Panc1 (cell line): ENCODE measurements around the gene DUOX1. TPM values are rescaled to one million over a fixed set of nuclear protein-coding genes. Genes with fewer than 3 reads are reported as not detected.

Experiments used
- ATAC-seq: fragments of 200-7000 bp; cut with Tn5 transposase; 2 replicates; pipeline ENCODE4 v1.9.1; 2020; ENCODE audit warnings: mild to moderate bottlenecking, moderate library complexity
- BruUV-seq: library from RNA; stranded (reverse); fragments of 400-500 nt; replicated peaks from 2 replicates; lab custom pipeline; 2021; lab: Mats Ljungman, UMichigan
- CTCF ChIA-PET: fragments of 300-600 bp; sonication (Branson Sonifier 250); formaldehyde crosslinking; loops from one replicate; lab custom pipeline; 2022; ENCODE audit warnings: antibody characterized with exemption; lab: Charles Lee
- POLR2A ChIA-PET: fragments of 300-600 bp; sonication (Branson Sonifier 250); formaldehyde crosslinking; loops from one replicate; lab custom pipeline; 2022; ENCODE audit warnings: antibody characterized with exemption; lab: Charles Lee
- DNase-seq: peaks from one replicate; pipeline ENCODE4 v3.0.0-alpha.2; 2010; ENCODE audit warnings: low read depth, low spot score
- H3K27ac ChIP-seq: 2 replicates; pipeline ENCODE4 v1.5.1; 2011; ENCODE audit warnings: mild to moderate bottlenecking, low read length, inconsistent platforms
- H3K27me3 ChIP-seq: fragments of 200-500 bp; sonication (Bioruptor generic); 2 replicates; pipeline ENCODE4 v1.6.0; 2014; ENCODE audit warnings: low read length, inconsistent platforms; ENCODE audit not compliant: control insufficient read depth, insufficient read depth
- H3K36me3 ChIP-seq: fragments of 200-500 bp; sonication (Bioruptor generic); 2 replicates; pipeline ENCODE4 v1.5.1; 2014; ENCODE audit warnings: inconsistent platforms, mild to moderate bottlenecking, low read length, moderate library complexity; ENCODE audit not compliant: control insufficient read depth, insufficient read depth
- H3K4me1 ChIP-seq: 2 replicates; pipeline ENCODE4 v1.5.1; 2011; ENCODE audit warnings: inconsistent platforms, mild to moderate bottlenecking, low read length, moderate library complexity; ENCODE audit not compliant: control insufficient read depth, insufficient read depth
- H3K4me3 ChIP-seq, 2 experiments: 2 replicates each; pipeline ENCODE4 v1.5.1; 2011 to 2012; ENCODE audit warnings: low read depth in 2 of 2, low read length in 2 of 2, mild to moderate bottlenecking in 2 of 2, inconsistent platforms in 1 of 2, moderate library complexity in 1 of 2
- H3K9me3 ChIP-seq: fragments of 200-500 bp; sonication (Bioruptor generic); 2 replicates; pipeline ENCODE4 v1.5.1; 2014; ENCODE audit warnings: low read depth, mild to moderate bottlenecking, inconsistent platforms, low read length, moderate library complexity; ENCODE audit not compliant: control insufficient read depth, insufficient read depth
- CTCF ChIP-seq: fragments of 450-650 bp; IDR thresholded peaks from 2 replicates; pipeline ENCODE4 v1.5.1; 2017; ENCODE audit warnings: mild to moderate bottlenecking
- POLR2AphosphoS5 ChIP-seq: IDR thresholded peaks from 2 replicates; pipeline ENCODE4 v1.6.1; 2012; ENCODE audit warnings: mild to moderate bottlenecking, low read depth, low read length, moderate library complexity
- REST ChIP-seq, 2 experiments: IDR thresholded peaks; 2 replicates each; pipeline ENCODE4 v1.6.1; 2011 to 2012; ENCODE audit warnings: low read depth in 2 of 2, control low read depth in 1 of 2, low read length in 1 of 2, mild to moderate bottlenecking in 1 of 2, moderate library complexity in 1 of 2; ENCODE audit not compliant: insufficient read depth in 1 of 2
- SIN3A ChIP-seq: IDR thresholded peaks from 2 replicates; pipeline ENCODE4 v1.6.1; 2012; ENCODE audit warnings: low read depth, mild to moderate bottlenecking, low read length, moderate library complexity, borderline replicate concordance; ENCODE audit not compliant: insufficient read depth
- TCF7L2 ChIP-seq: IDR thresholded peaks from 2 replicates; pipeline ENCODE4 v1.6.1; 2011; ENCODE audit warnings: mild to moderate bottlenecking, low read depth, low read length, inconsistent platforms
- in situ Hi-C: cut with HindIII; loops from 2 replicates; pipeline ENCODE4 v1.10.0; 2016; ENCODE audit warnings: low sequenced_read_pairs, low pct_unique_long_range_greater_than_20kb
- intact Hi-C: fragments of 100-400 bp; cut with micrococcal nuclease; formaldehyde crosslinking; loops from one replicate; pipeline ENCODE4 v1.10.0; 2022; ENCODE audit not compliant: unreplicated experiment
- total RNA-seq: library from RNA; stranded (reverse); gene quantifications from one replicate; pipeline ENCODE4 v1.2.1, GENCODE V29; 2021; ENCODE audit not compliant: unreplicated experiment

DUOX1 gene
- total RNA-seq, 1 experiment from 2014 or later = 0.31 TPM

DNA sequence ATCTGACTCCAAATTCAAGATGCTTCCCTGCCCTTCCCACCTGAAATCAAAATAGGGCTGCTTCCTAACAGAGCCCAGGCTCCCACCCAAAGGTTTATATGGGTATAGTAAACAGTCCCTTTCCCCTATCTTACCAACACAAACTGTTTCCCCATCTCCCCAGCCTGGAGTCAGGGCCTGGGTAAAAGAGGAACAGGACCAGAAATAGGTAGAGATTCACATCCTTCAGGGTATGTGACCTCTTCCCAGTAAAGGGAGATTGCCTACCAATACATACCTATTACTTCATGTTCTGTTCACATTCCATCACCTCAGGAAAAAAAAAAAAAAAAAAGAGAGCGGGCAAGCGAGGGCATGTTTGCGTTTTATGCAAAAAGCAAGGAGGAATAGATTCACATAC lies 67.7 kb downstream of the DUOX1 start:
- H3K27ac ChIP-seq = peak overlapping the region; percentile 27; the same call in 1 of the 2 replicates
- no peak for DNase-seq
- in situ Hi-C loops = no loop called here
- H3K27me3 ChIP-seq = no peaks in the 10 kb centered on the region
- ATAC-seq = no peak
- ChIA-PET CTCF (interaction anchor here (0.7 to 1.5 kb wide), 5 partner anchors 9 to 203 kb away, joined by 3 to 9 read pairs (median 4); no protein-coding TSS in a partner anchor), POLR2A (interaction anchor here (0.6 to 0.7 kb wide), 3 partner anchors 27 to 1095 kb away, joined by 3 to 5 read pairs (median 3); partner anchors contain the start of gene BLOC1S6)
- H3K9me3 ChIP-seq = no peaks in the 10 kb centered on the region
- TF ChIP-seq POLR2AphosphoS5 (no peak), REST (IDR thresholded peaks at IDR 0.05; ENCODE audit: insufficient read depth in 1 of 2, low read depth in 2 of 2, low read length in 1 of 2) (no peak), TCF7L2 (no peak), SIN3A (no peak), CTCF (no peak)
- no peaks in the 10 kb centered on the region for H3K36me3 ChIP-seq
- peaks cover 6% of the 10 kb centered on the region for H3K4me1 ChIP-seq
- peak overlapping the region; percentile 62 to 86; a peak in 3 of 4 replicates for H3K4me3 ChIP-seq
- intact Hi-C loops = no loop called here
- BruUV-seq = no TSS peak

- in situ Hi-C loops (no loop called here), intact Hi-C loops (no loop called here)
- BruUV-seq = no TSS peak
- Histone ChIP-seq H3K9me3 (no peaks in the 10 kb centered on the region), H3K27me3 (no peaks in the 10 kb centered on the region), H3K4me3 (peak overlapping the region; percentile 86 to 100), H3K27ac (peak overlapping the region; percentile 77), H3K36me3 (no peaks in the 10 kb centered on the region), H3K4me1 (peaks cover 6% of the 10 kb centered on the region)
- TF ChIP-seq TCF7L2 (0 out of 2 replicates have a peak, but pooled peaks have one; percentile 35), REST (IDR thresholded peaks at IDR 0.05; ENCODE audit: insufficient read depth in 1 of 2, low read depth in 2 of 2, low read length in 1 of 2) (0 out of 4 replicates have a peak, but pooled peaks of 1 of the 2 experiments have one; percentile 40), CTCF (peak; percentile 96), POLR2AphosphoS5 (peak; percentile 86), SIN3A (peak; percentile 56; the same call in 1 of the 2 replicates)
- ATAC-seq (peak; percentile 69), DNase-seq (peak; percentile 98)
- CTCF ChIA-PET = interaction anchor here (0.6 to 1.5 kb wide), 6 partner anchors 8 to 202 kb away, joined by 3 to 13 read pairs (median 4); no protein-coding TSS in a partner anchor
- POLR2A ChIA-PET = interaction anchor here (0.5 to 0.7 kb wide), 3 partner anchors 28 to 1096 kb away, joined by 3 to 4 read pairs (median 3); no protein-coding TSS in a partner anchor
Observed at GRCh38 chr15:45198337-45199135, 68.7 kb downstream of the DUOX1 start.
